Glutamatergic neuron (in vitro differentiated cells): Measurements from ENCODE around the gene TSPAN4. TPM values are rescaled to one million over a fixed set of nuclear protein-coding genes. Genes with fewer than 3 reads are reported as not detected.
A peak's percentile ranks its signal among the peaks of the same experiment; 100 is the strongest.

Source experiments
- DNase-seq: peaks from one replicate; pipeline ENCODE4 v3.0.0; 2022
- H3K27ac Mint-ChIP-seq: one replicate; pipeline ENCODE4 v1.8.0; 2020; ENCODE audit warnings: mild to moderate bottlenecking, mixed read lengths, inconsistent platforms; ENCODE audit not compliant: unreplicated experiment
- H3K27me3 Mint-ChIP-seq: one replicate; pipeline ENCODE4 v1.8.0; 2020; ENCODE audit warnings: mild to moderate bottlenecking, moderate library complexity, mixed read lengths, inconsistent platforms; ENCODE audit not compliant: unreplicated experiment
- H3K36me3 Mint-ChIP-seq: one replicate; pipeline ENCODE4 v1.8.0; 2020; ENCODE audit warnings: mild to moderate bottlenecking, mixed read lengths, inconsistent platforms; ENCODE audit not compliant: unreplicated experiment
- H3K4me1 Mint-ChIP-seq: one replicate; pipeline ENCODE4 v1.8.0; 2020; ENCODE audit warnings: mild to moderate bottlenecking, low read depth, mixed read lengths, inconsistent platforms; ENCODE audit not compliant: unreplicated experiment
- H3K4me3 Mint-ChIP-seq: one replicate; pipeline ENCODE4 v1.8.0; 2020; ENCODE audit warnings: mild to moderate bottlenecking, mixed read lengths, inconsistent platforms; ENCODE audit not compliant: unreplicated experiment
- H3K9me3 Mint-ChIP-seq: one replicate; pipeline ENCODE4 v1.8.0; 2020; ENCODE audit warnings: mild to moderate bottlenecking, moderate library complexity, mixed read lengths, inconsistent platforms; ENCODE audit not compliant: unreplicated experiment
- total RNA-seq: library from RNA; stranded (reverse); fragmentation: NEBNext Ultra II Directional; extraction: Animal tissue kit (Norgen Biotek cat#: 25700); gene quantifications from one replicate; pipeline ENCODE4 v1.2.1, GENCODE V29; 2021; ENCODE audit not compliant: unreplicated experiment
- TF ChIP-seq, protein P1 (sequence below): fragments of 200-600 bp; sonication (generic); IDR thresholded peaks from one replicate; pipeline ENCODE4 v1.5.0; 2021; ENCODE audit not compliant: partially characterized antibody, unreplicated experiment

TSPAN4 gene
- total RNA-seq, 1 donor from 2014 or later, result 82.5 TPM

DNA sequence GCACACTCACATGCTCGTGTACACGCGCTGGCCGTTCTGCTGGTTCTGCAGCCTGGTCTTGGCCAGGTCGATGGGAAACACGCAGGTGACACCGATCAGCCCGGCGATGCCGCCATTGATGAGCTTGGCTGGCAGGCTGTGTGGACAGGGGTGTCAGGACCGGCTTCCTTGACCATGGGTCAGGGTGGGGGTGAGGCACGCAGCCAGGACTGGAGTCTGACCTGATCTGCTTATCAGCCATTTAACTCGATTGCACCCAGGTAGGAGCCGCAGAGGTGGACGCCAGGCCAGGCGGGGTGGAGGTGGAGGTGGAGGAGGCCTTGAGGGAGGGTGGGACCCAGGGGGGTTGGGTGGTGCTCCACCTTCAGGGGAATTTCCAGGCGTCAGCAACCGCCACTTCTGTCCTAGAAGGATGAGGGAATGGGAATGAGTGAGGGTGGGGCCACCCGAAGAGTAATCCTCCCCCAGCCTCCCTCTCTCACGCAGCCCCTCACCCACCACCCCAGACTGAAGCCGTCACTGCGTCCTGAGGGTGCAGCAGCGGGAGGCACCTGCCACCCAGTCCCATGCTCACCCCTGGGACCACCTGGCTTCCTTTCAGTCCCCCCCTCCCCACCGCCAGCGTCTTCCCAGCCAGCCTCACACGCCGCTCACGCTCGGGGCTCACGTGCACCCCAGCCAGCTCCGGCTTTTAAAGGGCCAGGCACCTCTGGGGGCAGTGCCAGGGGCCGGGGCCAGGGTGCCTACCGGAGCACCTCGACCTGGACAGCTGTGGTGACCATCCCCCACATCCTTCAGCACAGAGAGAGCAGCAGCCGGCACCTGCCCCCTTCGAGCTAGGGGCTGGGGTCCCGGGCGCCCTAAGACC, 47.7 kb upstream of the TSPAN4 start:
- TF ChIP-seq, protein P1, sequence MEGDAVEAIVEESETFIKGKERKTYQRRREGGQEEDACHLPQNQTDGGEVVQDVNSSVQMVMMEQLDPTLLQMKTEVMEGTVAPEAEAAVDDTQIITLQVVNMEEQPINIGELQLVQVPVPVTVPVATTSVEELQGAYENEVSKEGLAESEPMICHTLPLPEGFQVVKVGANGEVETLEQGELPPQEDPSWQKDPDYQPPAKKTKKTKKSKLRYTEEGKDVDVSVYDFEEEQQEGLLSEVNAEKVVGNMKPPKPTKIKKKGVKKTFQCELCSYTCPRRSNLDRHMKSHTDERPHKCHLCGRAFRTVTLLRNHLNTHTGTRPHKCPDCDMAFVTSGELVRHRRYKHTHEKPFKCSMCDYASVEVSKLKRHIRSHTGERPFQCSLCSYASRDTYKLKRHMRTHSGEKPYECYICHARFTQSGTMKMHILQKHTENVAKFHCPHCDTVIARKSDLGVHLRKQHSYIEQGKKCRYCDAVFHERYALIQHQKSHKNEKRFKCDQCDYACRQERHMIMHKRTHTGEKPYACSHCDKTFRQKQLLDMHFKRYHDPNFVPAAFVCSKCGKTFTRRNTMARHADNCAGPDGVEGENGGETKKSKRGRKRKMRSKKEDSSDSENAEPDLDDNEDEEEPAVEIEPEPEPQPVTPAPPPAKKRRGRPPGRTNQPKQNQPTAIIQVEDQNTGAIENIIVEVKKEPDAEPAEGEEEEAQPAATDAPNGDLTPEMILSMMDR, result no peak
- peaks cover 7% of the 10 kb centered on the region for H3K27me3 Mint-ChIP-seq
- peak overlapping the region; percentile 46 for H3K4me3 Mint-ChIP-seq
- peaks cover 10% of the 10 kb centered on the region for H3K4me1 Mint-ChIP-seq
- DNase-seq, result peak; percentile 32
- peaks cover 10% of the 10 kb centered on the region for H3K9me3 Mint-ChIP-seq
- H3K36me3 Mint-ChIP-seq, result no peaks in the 10 kb centered on the region
- no peak overlapping the region for H3K27ac Mint-ChIP-seq

DNA sequence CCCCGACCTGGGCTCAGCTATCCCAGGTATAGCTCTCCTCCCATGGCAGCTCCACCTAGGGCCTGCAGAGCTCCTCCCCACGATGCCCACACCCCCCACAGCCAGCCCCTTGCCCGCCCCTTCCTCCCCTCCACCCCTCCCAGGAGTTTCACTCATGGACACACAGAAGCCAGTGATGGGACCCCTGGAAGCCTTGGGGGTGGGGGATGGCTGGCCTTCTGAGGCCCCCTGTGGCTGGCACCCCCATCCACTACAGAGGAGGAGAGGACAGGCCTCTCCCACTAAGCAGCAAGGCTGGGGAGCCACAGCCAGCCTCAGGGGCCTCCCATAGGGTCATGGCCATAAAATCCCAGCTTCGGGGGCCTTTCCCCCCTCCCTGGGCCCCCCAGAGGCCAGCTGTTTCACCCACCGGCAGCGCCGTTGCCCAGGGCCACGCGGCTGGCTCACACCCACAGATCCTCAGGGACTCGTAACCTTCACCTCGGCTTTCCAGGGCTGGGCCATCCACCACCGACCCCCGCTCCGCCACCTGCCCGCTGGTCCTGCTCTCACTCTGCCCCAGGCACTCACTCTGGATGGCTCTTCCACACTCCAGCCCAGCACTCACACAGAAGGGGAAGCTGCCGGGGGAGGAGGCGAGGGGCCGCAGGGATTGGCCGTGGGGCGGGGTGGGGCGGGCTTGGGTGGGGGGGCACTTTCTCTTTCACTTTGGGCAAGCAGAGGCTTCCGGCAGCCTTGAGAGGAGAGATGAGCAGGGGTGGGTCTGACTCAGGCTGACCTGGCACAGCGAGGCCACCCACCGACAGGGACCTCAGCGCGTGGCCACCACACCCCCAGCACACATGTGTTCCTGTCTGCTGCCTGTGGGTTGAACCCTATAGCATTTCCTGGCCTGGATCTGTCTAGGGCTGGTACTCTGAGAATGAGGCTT, 46.8 kb upstream of the TSPAN4 start:
- TF ChIP-seq, protein P1, result no peak
- Mint-ChIP-seq H3K36me3 (no peaks in the 10 kb centered on the region), H3K27ac (peak overlapping the region; percentile 96), H3K4me1 (peaks cover 8% of the 10 kb centered on the region), H3K27me3 (peaks cover 7% of the 10 kb centered on the region), H3K9me3 (peaks cover 7% of the 10 kb centered on the region), H3K4me3 (peak overlapping the region; percentile 88)
- DNase-seq, result peak; percentile 78

DNA sequence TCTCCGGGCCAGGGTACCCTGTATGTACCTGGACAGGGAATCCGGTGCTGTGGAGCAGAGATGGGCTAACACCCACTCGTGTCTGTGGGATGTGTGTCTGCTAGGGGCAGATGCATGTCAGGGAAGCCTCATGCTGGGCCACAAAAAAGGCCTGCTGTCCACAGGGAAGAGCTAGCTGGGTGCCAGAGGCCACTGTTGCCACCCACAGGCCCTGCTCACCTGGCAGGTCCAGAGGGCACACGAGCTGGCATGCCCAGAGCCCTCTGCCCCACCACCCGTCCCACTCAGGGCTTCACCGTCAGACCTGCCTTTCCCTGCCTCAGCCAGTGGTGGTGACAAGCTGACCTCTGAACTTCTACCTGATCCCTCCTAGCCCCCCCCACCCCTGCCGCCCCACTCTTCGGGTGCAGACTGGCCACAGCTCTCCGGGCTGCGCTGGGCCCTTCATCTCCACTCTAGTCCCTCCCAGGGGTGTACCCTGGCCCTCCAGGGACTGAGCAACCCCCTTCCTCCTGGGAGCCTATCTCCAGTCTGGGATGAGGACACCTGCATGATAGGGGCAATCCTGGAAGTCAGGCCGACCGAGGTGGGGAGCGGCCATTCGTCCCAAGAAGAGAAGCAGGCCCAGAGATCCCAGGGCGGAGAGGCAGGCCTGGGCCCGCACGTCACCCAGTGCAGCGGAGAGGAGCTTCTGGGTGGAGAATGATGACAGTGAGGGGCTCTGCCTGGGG, 45.9 kb upstream of the TSPAN4 start:
- no peaks in the 10 kb centered on the region for H3K36me3 Mint-ChIP-seq

DNA sequence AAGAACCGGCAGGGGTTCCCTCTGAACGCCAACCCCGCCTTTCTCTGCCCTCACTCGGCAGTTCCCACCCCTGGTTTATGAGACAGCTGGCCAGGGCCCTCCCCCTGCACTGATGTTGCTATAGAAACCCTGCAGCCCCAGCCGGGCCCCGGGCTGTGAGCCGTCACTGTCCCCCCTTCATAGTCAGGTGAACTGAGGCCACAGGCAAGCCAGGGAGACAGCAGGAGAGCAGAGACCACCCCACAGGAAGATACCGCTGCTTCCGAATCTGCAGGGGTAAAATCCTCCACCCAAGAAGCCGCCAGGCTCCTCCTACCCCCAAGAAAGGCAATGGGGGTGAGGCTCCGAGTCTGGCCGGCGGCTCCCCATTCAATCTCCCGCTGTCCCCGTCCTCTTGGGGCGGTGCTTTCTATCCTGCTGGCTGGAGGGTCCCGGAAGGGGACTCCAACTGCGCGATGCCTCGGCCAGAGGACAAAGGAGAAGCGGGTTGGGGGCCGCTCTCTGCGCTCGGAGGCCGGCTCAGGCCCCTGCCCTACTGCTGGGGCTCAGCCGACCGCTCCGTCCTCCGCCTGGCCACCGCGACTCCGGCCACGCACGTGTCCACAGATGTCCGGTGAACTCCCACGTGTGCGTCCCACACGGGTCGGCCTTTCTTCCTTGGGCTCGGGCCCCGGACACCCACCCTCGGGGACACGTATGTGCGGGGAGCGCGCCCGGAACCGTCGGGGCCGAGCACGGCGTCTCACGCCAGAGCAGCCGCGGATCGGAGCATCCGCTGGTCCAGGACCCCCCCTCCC, 45.2 kb upstream of the TSPAN4 start:
- Mint-ChIP-seq H3K27me3 (peaks cover 7% of the 10 kb centered on the region), H3K4me3 (peak overlapping the region; percentile 88), H3K36me3 (no peaks in the 10 kb centered on the region), H3K27ac (peak overlapping the region; percentile 96), H3K4me1 (peaks cover 8% of the 10 kb centered on the region), H3K9me3 (peaks cover 5% of the 10 kb centered on the region)
- TF ChIP-seq, protein P1, result no peak
- peak; percentile 84 for DNase-seq

More for the DNA sequence above, 45.9 kb upstream of the TSPAN4 start:
- peak overlapping the region; percentile 88 for H3K4me3 Mint-ChIP-seq
- TF ChIP-seq, protein P1, result no peak
- H3K27me3 Mint-ChIP-seq, result peaks cover 7% of the 10 kb centered on the region
- H3K27ac Mint-ChIP-seq, result peak overlapping the region; percentile 96
- no peak for DNase-seq
- H3K9me3 Mint-ChIP-seq, result peaks cover 5% of the 10 kb centered on the region
- H3K4me1 Mint-ChIP-seq, result peaks cover 8% of the 10 kb centered on the region
